DOHH2 (cell line): Measurements from ENCODE around the gene COTL1.
"Not testable (repeated sequence)": the region's sequence is repeated elsewhere in the genome, so short reads cannot be mapped to it uniquely, and the experiment has no call there.

Source experiments
- H3F3A ChIP-seq: fragments of 200-600 bp; sonication (generic), shearing (Covaris generic); 2 replicates; pipeline ENCODE4 v1.6.0; 2016; ENCODE audit warnings: antibody characterized with exemption, mild to moderate bottlenecking; ENCODE audit not compliant: control insufficient read depth, insufficient read depth
- H3K27ac ChIP-seq: fragments of 200-600 bp; sonication (generic); 2 replicates; pipeline ENCODE4 v1.5.1; 2014; ENCODE audit warnings: low read depth, mild to moderate bottlenecking, low read length, moderate library complexity
- H3K27me3 ChIP-seq: fragments of 200-600 bp; sonication (generic); 2 replicates; pipeline ENCODE4 v1.6.1; 2014; ENCODE audit warnings: mild to moderate bottlenecking, low read length, mixed read lengths; ENCODE audit not compliant: control insufficient read depth
- H3K36me3 ChIP-seq: fragments of 200-600 bp; sonication (generic); 2 replicates; pipeline ENCODE4 v1.6.1; 2014; ENCODE audit warnings: mild to moderate bottlenecking, low read length, moderate library complexity, mixed read lengths; ENCODE audit not compliant: control insufficient read depth
- H3K4me1 ChIP-seq: fragments of 200-600 bp; sonication (generic); 2 replicates; pipeline ENCODE4 v1.6.1; 2014; ENCODE audit warnings: mild to moderate bottlenecking, low read length, mixed read lengths; ENCODE audit not compliant: control insufficient read depth
- H3K4me2 ChIP-seq: fragments of 200-600 bp; sonication (generic); 2 replicates; pipeline ENCODE4 v1.6.0; 2014; ENCODE audit warnings: mild to moderate bottlenecking, low read length, moderate library complexity
- H3K4me3 ChIP-seq: fragments of 200-600 bp; sonication (generic); 2 replicates; pipeline ENCODE4 v1.5.1; 2014; ENCODE audit warnings: mild to moderate bottlenecking, low read length, mixed read lengths
- H3K79me2 ChIP-seq: fragments of 200-600 bp; sonication (generic); 2 replicates; pipeline ENCODE4 v1.6.1; 2014; ENCODE audit warnings: mild to moderate bottlenecking, low read length, mixed read lengths; ENCODE audit not compliant: control insufficient read depth
- H3K9me2 ChIP-seq: fragments of 200-600 bp; sonication (generic); replicated peaks from 2 replicates; pipeline ENCODE4 v1.6.1; 2014; ENCODE audit warnings: mild to moderate bottlenecking, low read length, mixed read lengths; ENCODE audit not compliant: control insufficient read depth
- H3K9me3 ChIP-seq: fragments of 200-600 bp; sonication (generic); 2 replicates; pipeline ENCODE4 v1.6.1; 2014; ENCODE audit warnings: antibody characterized with exemption, low read length, mixed read lengths; ENCODE audit not compliant: control insufficient read depth, insufficient read depth
- H4K20me1 ChIP-seq: fragments of 200-600 bp; sonication (generic); 2 replicates; pipeline ENCODE4 v1.6.0; 2014; ENCODE audit warnings: low read depth, mild to moderate bottlenecking, antibody characterized with exemption, low read length, moderate library complexity; ENCODE audit not compliant: control insufficient read depth, insufficient read depth
- EZH2phosphoT487 ChIP-seq: fragments of 200-600 bp; sonication (generic); IDR thresholded peaks from 2 replicates; pipeline ENCODE4 v1.6.1; 2017; ENCODE audit warnings: borderline replicate concordance, mild to moderate bottlenecking, antibody characterized with exemption, low read length, moderate library complexity, mixed read lengths
- TF ChIP-seq, protein P1 (sequence below): fragments of 200-600 bp; sonication (generic); IDR thresholded peaks from one replicate; pipeline ENCODE4 v1.5.1; 2014; ENCODE audit warnings: antibody characterized with exemption, mild to moderate bottlenecking, low read depth, low read length; ENCODE audit not compliant: poor library complexity, severe bottlenecking

The COTL1 gene

DNA sequence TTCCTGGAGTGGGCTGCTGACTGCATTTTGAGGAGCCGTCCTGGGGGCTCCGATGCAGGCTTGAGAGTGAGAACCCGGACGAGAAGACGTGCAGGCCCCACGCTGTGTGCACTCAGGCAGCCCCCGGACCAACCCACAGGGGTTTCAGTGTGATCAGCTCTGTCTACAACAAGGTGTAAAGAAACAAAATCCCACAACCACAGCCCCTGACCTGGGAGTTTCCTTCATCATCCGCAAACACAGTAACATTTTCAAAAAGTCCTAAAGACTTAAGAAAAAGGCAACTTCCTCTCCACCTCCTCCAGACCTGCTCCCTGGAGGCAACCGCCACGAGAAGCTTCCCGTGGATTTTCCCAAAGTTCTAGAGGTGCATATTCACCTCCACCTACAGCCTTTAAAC is 98.0 kb downstream of the COTL1 start:
- Histone ChIP-seq H3F3A (0 out of 2 replicates have a peak, but pooled peaks cover 3% of the 10 kb centered on the region), H3K9me3 (no peaks in the 10 kb centered on the region), H3K4me2 (no peak overlapping the region), H3K27ac (no peak overlapping the region), H4K20me1 (no peaks in the 10 kb centered on the region), H3K27me3 (peaks cover 4% of the 10 kb centered on the region; the same call in 1 of the 2 replicates), H3K36me3 (no peaks in the 10 kb centered on the region), H3K79me2 (no peaks in the 10 kb centered on the region), H3K9me2 (no peaks in the 10 kb centered on the region), H3K4me1 (peaks cover 8% of the 10 kb centered on the region), H3K4me3 (no peak overlapping the region)
- no peak for TF ChIP-seq EZH2phosphoT487
- TF ChIP-seq, protein P1, sequence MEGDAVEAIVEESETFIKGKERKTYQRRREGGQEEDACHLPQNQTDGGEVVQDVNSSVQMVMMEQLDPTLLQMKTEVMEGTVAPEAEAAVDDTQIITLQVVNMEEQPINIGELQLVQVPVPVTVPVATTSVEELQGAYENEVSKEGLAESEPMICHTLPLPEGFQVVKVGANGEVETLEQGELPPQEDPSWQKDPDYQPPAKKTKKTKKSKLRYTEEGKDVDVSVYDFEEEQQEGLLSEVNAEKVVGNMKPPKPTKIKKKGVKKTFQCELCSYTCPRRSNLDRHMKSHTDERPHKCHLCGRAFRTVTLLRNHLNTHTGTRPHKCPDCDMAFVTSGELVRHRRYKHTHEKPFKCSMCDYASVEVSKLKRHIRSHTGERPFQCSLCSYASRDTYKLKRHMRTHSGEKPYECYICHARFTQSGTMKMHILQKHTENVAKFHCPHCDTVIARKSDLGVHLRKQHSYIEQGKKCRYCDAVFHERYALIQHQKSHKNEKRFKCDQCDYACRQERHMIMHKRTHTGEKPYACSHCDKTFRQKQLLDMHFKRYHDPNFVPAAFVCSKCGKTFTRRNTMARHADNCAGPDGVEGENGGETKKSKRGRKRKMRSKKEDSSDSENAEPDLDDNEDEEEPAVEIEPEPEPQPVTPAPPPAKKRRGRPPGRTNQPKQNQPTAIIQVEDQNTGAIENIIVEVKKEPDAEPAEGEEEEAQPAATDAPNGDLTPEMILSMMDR = no peak

DNA sequence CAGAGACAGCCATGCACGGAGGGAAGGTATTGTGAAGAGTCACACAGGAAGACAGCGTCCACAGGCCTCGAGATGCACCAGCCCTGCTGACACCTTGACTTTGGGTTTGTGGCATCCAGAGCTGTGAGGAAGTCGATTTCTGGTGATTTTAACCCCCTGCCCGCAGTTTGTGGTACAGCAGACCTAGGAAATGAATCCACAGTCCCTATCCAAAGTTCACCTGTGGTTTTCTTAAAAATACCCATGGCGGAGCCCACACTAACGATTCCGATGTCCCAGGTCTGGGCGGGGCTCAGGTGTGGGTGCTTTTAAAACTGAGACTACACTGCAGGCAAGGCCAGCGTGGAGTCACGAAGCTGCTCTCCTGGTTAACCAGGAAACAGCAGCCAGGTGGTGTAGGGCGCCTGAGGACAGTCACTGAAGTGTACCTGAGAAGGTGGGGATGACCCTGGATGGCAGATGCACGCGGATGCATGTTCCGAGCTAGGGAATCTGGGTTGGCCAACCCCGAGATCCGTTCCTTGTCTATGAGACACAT is 99.0 kb downstream of the COTL1 start:
- Histone ChIP-seq H3K4me3 (no peak overlapping the region), H3F3A (peaks cover 10% of the 10 kb centered on the region; the same call in 1 of the 2 replicates), H3K4me2 (no peak overlapping the region), H3K9me2 (no peaks in the 10 kb centered on the region), H3K27ac (no peak overlapping the region), H3K27me3 (peaks cover 4% of the 10 kb centered on the region; the same call in 1 of the 2 replicates), H3K4me1 (peaks cover 18% of the 10 kb centered on the region), H4K20me1 (no peaks in the 10 kb centered on the region), H3K9me3 (no peaks in the 10 kb centered on the region), H3K79me2 (no peaks in the 10 kb centered on the region), H3K36me3 (no peaks in the 10 kb centered on the region)
- TF ChIP-seq, protein P1 = no peak
- TF ChIP-seq EZH2phosphoT487 = no peak

DNA sequence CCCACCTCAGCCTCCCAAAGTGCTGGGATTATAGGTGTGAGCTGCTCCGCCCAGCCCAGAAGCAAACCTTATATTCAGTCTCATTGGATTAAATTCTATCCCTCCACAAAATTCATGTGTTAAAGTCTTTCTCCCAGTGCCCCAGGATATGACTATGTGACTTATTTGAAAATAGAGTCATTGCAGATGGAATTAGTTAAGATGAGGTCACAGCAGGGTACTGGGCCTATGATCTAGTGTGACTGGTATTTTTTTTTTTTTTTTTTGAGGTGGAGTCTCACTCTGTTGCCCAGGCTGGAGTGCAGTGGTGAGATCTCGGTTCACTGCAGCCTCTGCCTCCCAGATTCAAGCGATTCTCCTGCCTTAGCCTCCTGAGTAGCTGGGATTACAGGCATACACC is 99.7 kb downstream of the COTL1 start:
- H3K9me3 ChIP-seq, H3K27me3 ChIP-seq, H3K4me2 ChIP-seq, H3K9me2 ChIP-seq, H3K27ac ChIP-seq, H3F3A ChIP-seq, H3K79me2 ChIP-seq, H4K20me1 ChIP-seq, H3K4me3 ChIP-seq, H3K36me3 ChIP-seq: not testable (repeated sequence)
- H3K4me1 ChIP-seq = peaks cover 24% of the 10 kb centered on the region

DNA sequence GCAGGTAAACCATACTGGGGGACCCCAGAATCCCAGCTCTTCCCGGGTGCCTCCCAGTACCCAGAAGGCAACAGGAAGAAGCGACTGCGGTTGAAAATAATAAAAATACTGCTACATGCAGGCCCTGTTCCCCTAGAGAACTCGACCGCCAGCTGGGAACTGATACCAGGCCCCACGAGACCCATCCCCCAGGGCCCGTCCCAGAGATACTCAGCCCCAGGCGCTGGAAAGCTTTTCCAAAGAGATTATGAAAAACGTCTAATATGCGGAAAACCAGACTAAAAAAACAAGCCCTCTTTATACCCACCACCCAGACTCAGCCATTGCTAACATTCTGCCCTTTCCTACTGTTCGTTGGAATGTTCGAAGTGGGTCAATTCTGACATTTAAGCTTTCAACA is 100.5 kb downstream of the COTL1 start:
- no peak for TF ChIP-seq EZH2phosphoT487
- TF ChIP-seq, protein P1 = no peak
- peaks cover 10% of the 10 kb centered on the region; the same call in 1 of the 2 replicates for H3F3A ChIP-seq
- no peaks in the 10 kb centered on the region for H3K36me3 ChIP-seq
- no peak overlapping the region for H3K27ac ChIP-seq
- H3K4me3 ChIP-seq = no peak overlapping the region
- peaks cover 28% of the 10 kb centered on the region for H3K4me1 ChIP-seq
- H3K4me2 ChIP-seq = no peak overlapping the region
- H3K79me2 ChIP-seq = no peaks in the 10 kb centered on the region
- H4K20me1 ChIP-seq = no peaks in the 10 kb centered on the region
- H3K9me2 ChIP-seq = no peaks in the 10 kb centered on the region
- H3K9me3 ChIP-seq = no peaks in the 10 kb centered on the region
- H3K27me3 ChIP-seq = peaks cover 4% of the 10 kb centered on the region; the same call in 1 of the 2 replicates
